Liver (tissue), 9 donors: ENCODE data around the gene SORBS2. TPM values are rescaled to one million over a fixed set of nuclear protein-coding genes. Genes with fewer than 3 reads are reported as not detected.

Experiments used
- DNase-seq: peaks from one replicate; pipeline ENCODE4 v3.0.0-alpha.2; 2017; ENCODE audit warnings: low spot score
- H3K27ac ChIP-seq, 2 donors: one replicate each; pipeline ENCODE4 v1.7.0; 2013; ENCODE audit warnings: inconsistent platforms in 2 of 2, low read length in 2 of 2, control low read depth in 1 of 2, low read depth in 1 of 2, mild to moderate bottlenecking in 1 of 2
- H3K27me3 ChIP-seq, 4 donors: one replicate each; pipeline versions ENCODE4 v1.6.1 to v1.7.0; 2013; ENCODE audit warnings: low read length in 3 of 4, inconsistent platforms in 1 of 4, mild to moderate bottlenecking in 1 of 4, moderate library complexity in 1 of 4; ENCODE audit not compliant: control insufficient read depth in 4 of 4, insufficient read depth in 4 of 4
- H3K36me3 ChIP-seq, 4 donors: one replicate each; pipeline versions ENCODE4 v1.6.1 to v1.7.0; 2013; ENCODE audit warnings: low read length in 3 of 4, mild to moderate bottlenecking in 3 of 4, low read depth in 1 of 4, moderate library complexity in 1 of 4; ENCODE audit not compliant: control insufficient read depth in 4 of 4, insufficient read depth in 3 of 4
- H3K4me1 ChIP-seq, 4 donors: one replicate each; pipeline versions ENCODE4 v1.6.1 to v1.7.0; 2013; ENCODE audit warnings: low read length in 3 of 4, mild to moderate bottlenecking in 3 of 4, moderate library complexity in 1 of 4; ENCODE audit not compliant: control insufficient read depth in 4 of 4, insufficient read depth in 4 of 4
- H3K4me3 ChIP-seq, 3 donors: one replicate each; pipeline versions ENCODE4 v1.6.1 to v1.7.0; 2013; ENCODE audit warnings: low read length in 3 of 3, control low read depth in 1 of 3, low read depth in 1 of 3, mild to moderate bottlenecking in 1 of 3
- H3K9ac ChIP-seq, 2 donors: one replicate each; pipeline ENCODE4 v1.7.0; 2013; ENCODE audit warnings: low read length in 2 of 2, mild to moderate bottlenecking in 2 of 2, moderate library complexity in 2 of 2, control low read depth in 1 of 2, low read depth in 1 of 2
- H3K9me3 ChIP-seq, 4 donors: one replicate each; pipeline versions ENCODE4 v1.6.1 to v1.7.0; 2013; ENCODE audit warnings: low read length in 3 of 4; ENCODE audit not compliant: control insufficient read depth in 4 of 4
- ATF3 ChIP-seq: IDR thresholded peaks from 2 replicates; pipeline ENCODE4 v1.6.1; 2016; ENCODE audit warnings: antibody characterized with exemption
- EGR1 ChIP-seq, 2 donors: IDR thresholded peaks; 2 replicates each; pipeline ENCODE4 v1.6.1; 2016 to 2018; ENCODE audit warnings: antibody characterized with exemption in 2 of 2, low read depth in 2 of 2
- FOXA1 ChIP-seq: IDR thresholded peaks from 2 replicates; pipeline ENCODE4 v1.6.1; 2016; ENCODE audit warnings: antibody characterized with exemption
- FOXA2 ChIP-seq: IDR thresholded peaks from 2 replicates; pipeline ENCODE4 v1.6.1; 2016; ENCODE audit warnings: antibody characterized with exemption
- GABPA ChIP-seq, 2 donors: IDR thresholded peaks in 1 of 2; conservative IDR thresholded peaks in 1 of 2; 2 replicates each; pipeline ENCODE4 v1.6.1; 2016; ENCODE audit warnings: antibody characterized with exemption in 2 of 2, mild to moderate bottlenecking in 1 of 2, moderate library complexity in 1 of 2
- HNF4A ChIP-seq, 2 donors: conservative IDR thresholded peaks; 2 replicates each; pipeline ENCODE4 v1.6.1; 2016; ENCODE audit warnings: antibody characterized with exemption in 2 of 2, mild to moderate bottlenecking in 2 of 2
- HNF4G ChIP-seq: IDR thresholded peaks from 2 replicates; pipeline ENCODE4 v1.6.1; 2016; ENCODE audit warnings: antibody characterized with exemption
- JUND ChIP-seq, 2 donors: IDR thresholded peaks; 2 replicates each; pipeline ENCODE4 v1.6.1; 2016; ENCODE audit warnings: antibody characterized with exemption in 2 of 2
- NR2F2 ChIP-seq: IDR thresholded peaks from 2 replicates; pipeline ENCODE4 v1.6.1; 2016; ENCODE audit warnings: antibody characterized with exemption
- RAD21 ChIP-seq, 2 donors: IDR thresholded peaks; 2 replicates each; pipeline ENCODE4 v1.6.1; 2016; ENCODE audit warnings: antibody characterized with exemption in 2 of 2, mild to moderate bottlenecking in 2 of 2
- REST ChIP-seq: IDR thresholded peaks from 2 replicates; pipeline ENCODE4 v1.6.1; 2016; ENCODE audit warnings: antibody characterized with exemption, mild to moderate bottlenecking
- RXRA ChIP-seq, 2 donors: IDR thresholded peaks; 2 replicates each; pipeline ENCODE4 v1.6.1; 2017 to 2018; ENCODE audit warnings: antibody characterized with exemption in 2 of 2, mild to moderate bottlenecking in 1 of 2
- SP1 ChIP-seq: IDR thresholded peaks from 2 replicates; pipeline ENCODE4 v1.6.1; 2018; ENCODE audit warnings: antibody characterized with exemption, mild to moderate bottlenecking
- TAF1 ChIP-seq: conservative IDR thresholded peaks from 2 replicates; pipeline ENCODE4 v1.6.1; 2016; ENCODE audit warnings: antibody characterized with exemption, mild to moderate bottlenecking
- WGBS: extraction: QIAGEN DNeasy Blood & Tissue Kit; methylation state at CpG from one replicate; pipeline ENCODE4 v1.1.7; 2013; 5-methylcytosine and 5-hydroxymethylcytosine counted together
- polyA plus RNA-seq, 2 donors: library from polyadenylated mRNA; stranded (reverse) in 1 of 2; unstranded in 1 of 2; fragments of 200-250 nt in 1 of 2; fragments of >200 nt in 1 of 2; fragmentation: Nextera tagmentation in 1 of 2; extraction: Ambion mirVana in 1 of 2; gene quantifications; one replicate each; pipeline versions ENCODE4 v1.2.1 to v1.2.3, GENCODE V29; 2013 to 2015
- total RNA-seq, 2 donors: library from RNA; depleted of rRNA; stranded (reverse); fragments of >200 nt; gene quantifications; one replicate each; pipeline ENCODE4 v1.2.3, GENCODE V29; 2014
- donor health status: healthy.
- donor health status: healthy.
- donor health status: healthy.
- donor health status: healthy.
- donor health status: healthy.

Gene SORBS2
- total and polyA plus RNA-seq, 4 donors: 23.3 to 136 (median 59.6) TPM

- Histone ChIP-seq H3K4me3 (no peak overlapping the region), H3K27me3 (no peaks in the 10 kb centered on the region), H3K9ac (no peak overlapping the region), H3K4me1 (peaks cover 0 to 2% (median 0%) of the 10 kb centered on the region in 4 donors), H3K36me3 (peaks cover 5 to 57% (median 42%) of the 10 kb centered on the region in 4 donors), H3K9me3 (no peaks in the 10 kb centered on the region), H3K27ac (no peak overlapping the region)
- WGBS: 96% methylated on average over 10 of the region's 10 CpGs
- DNase-seq: no peak
- no peak for TF ChIP-seq GABPA (IDR thresholded peaks at IDR 0.05 in 1 of 2, conservative IDR thresholded peaks at IDR 0.05 in 1 of 2)
- TF ChIP-seq HNF4G: no peak
- TF ChIP-seq FOXA2: no peak
- TF ChIP-seq SP1: no peak
- no peak for TF ChIP-seq HNF4A (conservative IDR thresholded peaks at IDR 0.05)
- TF ChIP-seq EGR1 (IDR thresholded peaks at IDR 0.05; ENCODE audit: low read depth in 2 of 2): no peak
- no peak for TF ChIP-seq NR2F2
- no peak for TF ChIP-seq REST
- TF ChIP-seq JUND (IDR thresholded peaks at IDR 0.05): no peak
- no peak for TF ChIP-seq FOXA1
- no peak for TF ChIP-seq ATF3
- TF ChIP-seq TAF1: no peak
- TF ChIP-seq RAD21 (IDR thresholded peaks at IDR 0.05): no peak
Observed at GRCh38 chr4:185624259-185624589, 187.8 kb downstream of the SORBS2 start.

DNA sequence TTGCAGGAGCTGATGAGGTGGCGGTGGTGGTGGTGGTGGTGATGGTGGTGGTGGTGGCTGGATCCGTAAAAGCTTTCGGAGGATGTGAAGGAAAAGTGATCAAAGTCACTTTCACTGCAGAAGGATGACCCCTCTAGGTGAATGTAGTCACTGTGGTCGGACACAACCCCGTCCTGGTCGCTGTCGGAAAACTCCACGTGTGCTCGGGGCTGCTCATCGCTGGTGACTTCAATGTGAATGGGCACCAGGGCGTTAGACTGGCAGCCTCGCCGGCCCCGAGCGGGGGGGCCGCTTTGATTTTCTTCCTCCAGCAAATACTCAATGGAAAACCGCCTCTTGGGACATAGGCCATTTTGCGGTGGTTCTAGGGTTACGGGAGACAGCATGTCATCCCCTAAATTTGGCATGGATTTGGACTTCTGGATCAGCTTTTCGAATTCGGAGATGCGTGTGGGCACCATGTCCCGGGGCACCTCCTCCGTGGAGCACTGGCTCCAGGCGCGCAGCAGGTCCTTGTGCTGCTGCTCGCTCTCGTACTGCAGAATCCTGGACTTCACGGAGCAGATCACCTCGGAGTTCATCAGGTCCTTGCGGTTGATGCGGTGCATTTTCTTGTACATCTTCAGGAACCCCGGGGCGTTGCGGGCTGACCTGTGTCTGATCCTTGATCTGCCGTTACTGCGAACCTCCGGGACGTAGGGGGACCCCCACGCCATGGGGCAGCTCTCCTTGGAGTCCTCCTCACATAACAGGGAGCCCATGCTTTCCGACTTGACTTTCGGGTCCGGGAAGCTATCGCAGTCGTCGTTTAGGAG is 188.3 kb downstream of the SORBS2 start:
- WGBS: 97% methylated on average over 46 of the region's 46 CpGs
- H3K4me3 ChIP-seq: no peak overlapping the region
- peaks cover 0 to 2% (median 0%) of the 10 kb centered on the region in 4 donors for H3K4me1 ChIP-seq
- H3K27ac ChIP-seq: no peak overlapping the region
- H3K27me3 ChIP-seq: no peaks in the 10 kb centered on the region
- peaks cover 5 to 57% (median 40%) of the 10 kb centered on the region in 4 donors for H3K36me3 ChIP-seq
- no peak for DNase-seq
- H3K9ac ChIP-seq: no peak overlapping the region
- TF ChIP-seq JUND (IDR thresholded peaks at IDR 0.05) (no peak), RAD21 (IDR thresholded peaks at IDR 0.05) (no peak), RXRA (IDR thresholded peaks at IDR 0.05) (no peak), REST (no peak)
- no peaks in the 10 kb centered on the region for H3K9me3 ChIP-seq
